GM19438 (cell line): ENCODE measurements around the gene FCHO1.

Experiments used
- ATAC-seq: cut with Tn5 transposase; IDR thresholded peaks from one replicate; pipeline ENCODE4 v1.9.1; 2021; ENCODE audit warnings: low read depth; ENCODE audit not compliant: unreplicated experiment

The FCHO1 gene

GRCh38 chr19:17824339-17824738 lies 73.1 kb downstream of the FCHO1 start:
- no peak for ATAC-seq

- ATAC-seq: no peak
These were observed 75.3 kb downstream of the FCHO1 start for GRCh38 chr19:17826508-17827056.

GRCh38 chr19:17829855-17830566 lies 78.7 kb downstream of the FCHO1 start:
- no peak for ATAC-seq

- no peak for ATAC-seq
These were observed 79.5 kb downstream of the FCHO1 start for GRCh38 chr19:17830567-17831418.

GRCh38 chr19:17831419-17831888 lies 80.2 kb downstream of the FCHO1 start:
- ATAC-seq: no peak

- ATAC-seq: no peak
These were observed 81.3 kb downstream of the FCHO1 start for GRCh38 chr19:17832443-17833208.

GRCh38 chr19:17834350-17835181 lies 83.3 kb downstream of the FCHO1 start:
- no peak for ATAC-seq

- no peak for ATAC-seq
These were observed 84.1 kb downstream of the FCHO1 start for GRCh38 chr19:17835182-17836006.

GRCh38 chr19:17836530-17836929 lies 85.3 kb downstream of the FCHO1 start:
- no peak for ATAC-seq

GRCh38 chr19:17837972-17838371 lies 86.7 kb downstream of the FCHO1 start:
- no peak for ATAC-seq
